Breast epithelium (tissue), 3 donors: ENCODE measurements around the gene STARD7.

Source experiments
- POLR2A ChIP-seq: fragments of 450-650 bp; IDR thresholded peaks from one replicate; pipeline ENCODE4 v1.6.1; 2016; ENCODE audit warnings: antibody characterized with exemption, mild to moderate bottlenecking, moderate library complexity
- POLR2AphosphoS5 ChIP-seq, 3 donors: sonication (generic); formaldehyde crosslinking; IDR thresholded peaks; one replicate each; pipeline ENCODE4 v1.6.1; 2017; ENCODE audit warnings: antibody characterized with exemption in 3 of 3
- TF ChIP-seq, protein P1 (sequence below), 3 donors: fragments of 450-650 bp; IDR thresholded peaks; one replicate each; pipeline ENCODE4 v1.5.1; 2016 to 2017; ENCODE audit warnings: antibody characterized with exemption in 3 of 3, mild to moderate bottlenecking in 3 of 3, moderate library complexity in 3 of 3

DNA sequence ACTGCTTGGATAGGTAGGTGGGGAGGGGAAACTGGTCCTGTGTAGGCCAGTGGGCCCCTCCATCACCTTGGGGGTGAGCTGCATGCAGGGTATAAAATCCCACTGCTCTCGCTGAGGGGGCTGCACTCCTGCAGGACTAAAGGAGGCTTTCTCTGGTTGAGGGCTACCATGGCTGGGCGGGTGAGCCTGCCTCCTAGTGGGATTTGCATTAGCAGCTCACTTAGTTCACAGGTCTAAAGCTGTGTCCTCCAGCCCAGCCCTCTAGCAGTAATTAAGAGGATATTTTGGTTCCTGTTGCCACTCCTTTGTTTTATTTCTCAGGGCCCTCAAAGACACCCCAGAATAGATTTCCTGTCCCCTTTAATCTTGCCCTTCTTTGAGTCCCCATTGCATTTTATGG is 32.6 kb upstream of the STARD7 start:
- TF ChIP-seq, protein P1, sequence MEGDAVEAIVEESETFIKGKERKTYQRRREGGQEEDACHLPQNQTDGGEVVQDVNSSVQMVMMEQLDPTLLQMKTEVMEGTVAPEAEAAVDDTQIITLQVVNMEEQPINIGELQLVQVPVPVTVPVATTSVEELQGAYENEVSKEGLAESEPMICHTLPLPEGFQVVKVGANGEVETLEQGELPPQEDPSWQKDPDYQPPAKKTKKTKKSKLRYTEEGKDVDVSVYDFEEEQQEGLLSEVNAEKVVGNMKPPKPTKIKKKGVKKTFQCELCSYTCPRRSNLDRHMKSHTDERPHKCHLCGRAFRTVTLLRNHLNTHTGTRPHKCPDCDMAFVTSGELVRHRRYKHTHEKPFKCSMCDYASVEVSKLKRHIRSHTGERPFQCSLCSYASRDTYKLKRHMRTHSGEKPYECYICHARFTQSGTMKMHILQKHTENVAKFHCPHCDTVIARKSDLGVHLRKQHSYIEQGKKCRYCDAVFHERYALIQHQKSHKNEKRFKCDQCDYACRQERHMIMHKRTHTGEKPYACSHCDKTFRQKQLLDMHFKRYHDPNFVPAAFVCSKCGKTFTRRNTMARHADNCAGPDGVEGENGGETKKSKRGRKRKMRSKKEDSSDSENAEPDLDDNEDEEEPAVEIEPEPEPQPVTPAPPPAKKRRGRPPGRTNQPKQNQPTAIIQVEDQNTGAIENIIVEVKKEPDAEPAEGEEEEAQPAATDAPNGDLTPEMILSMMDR (IDR thresholded peaks at IDR 0.05): no peak
- TF ChIP-seq POLR2AphosphoS5 (IDR thresholded peaks at IDR 0.05): no peak
- no peak for TF ChIP-seq POLR2A
